ENCODE results near the gene NTM.

Gene NTM

GRCh38 chr11:131499199-131499598 is 128.8 kb downstream of the NTM start:
- TF ChIP-seq EZH2phosphoT487 (IDR thresholded peaks at IDR 0.05; ENCODE audit: borderline replicate concordance, low read length) (no peak), CTCF (IDR thresholded peaks at IDR 0.05; ENCODE audit: low read depth, low read length, poor library complexity, severe bottlenecking) (no peak)
- no peaks in the 10 kb centered on the region for H3K36me3 ChIP-seq (ENCODE audit: control insufficient read depth, low read length)
- H3F3A ChIP-seq (ENCODE audit: control insufficient read depth, insufficient read depth): no peaks in the 10 kb centered on the region
- no peaks in the 10 kb centered on the region for H3K79me2 ChIP-seq (ENCODE audit: control insufficient read depth, low read length)
- no peaks in the 10 kb centered on the region for H3K9me2 ChIP-seq (replicated peaks; ENCODE audit: control insufficient read depth, low read length)
- no peak overlapping the region for H3K4me2 ChIP-seq (ENCODE audit: low read length)
- H3K4me3 ChIP-seq (ENCODE audit: low read length): no peak overlapping the region
- H3K27ac ChIP-seq (ENCODE audit: low read depth, low read length): no peak overlapping the region
- H3K27me3 ChIP-seq (ENCODE audit: control insufficient read depth, low read length): no peaks in the 10 kb centered on the region
- no peaks in the 10 kb centered on the region for H3K4me1 ChIP-seq (ENCODE audit: control insufficient read depth, low read length)
- H3K9me3 ChIP-seq (ENCODE audit: control insufficient read depth, insufficient read depth, low read length): no peaks in the 10 kb centered on the region
- H4K20me1 ChIP-seq (ENCODE audit: control insufficient read depth, insufficient read depth, low read depth, low read length): no peaks in the 10 kb centered on the region

- Histone ChIP-seq H3K27ac (ENCODE audit: low read depth, low read length) (no peak overlapping the region), H3K36me3 (ENCODE audit: control insufficient read depth, low read length) (no peaks in the 10 kb centered on the region), H3K4me2 (ENCODE audit: low read length) (no peak overlapping the region)
These were observed 132.6 kb downstream of the NTM start for GRCh38 chr11:131503017-131503416.

GRCh38 chr11:131504199-131504949 is 134.0 kb downstream of the NTM start:
- Histone ChIP-seq H3K4me2 (ENCODE audit: low read length) (no peak overlapping the region), H3K27me3 (ENCODE audit: control insufficient read depth, low read length) (no peaks in the 10 kb centered on the region), H3K4me3 (ENCODE audit: low read length) (no peak overlapping the region), H3K9me2 (replicated peaks; ENCODE audit: control insufficient read depth, low read length) (no peaks in the 10 kb centered on the region), H3K79me2 (ENCODE audit: control insufficient read depth, low read length) (no peaks in the 10 kb centered on the region), H3K4me1 (ENCODE audit: control insufficient read depth, low read length) (no peaks in the 10 kb centered on the region), H3F3A (ENCODE audit: control insufficient read depth, insufficient read depth) (no peaks in the 10 kb centered on the region), H3K36me3 (ENCODE audit: control insufficient read depth, low read length) (no peaks in the 10 kb centered on the region), H3K9me3 (ENCODE audit: control insufficient read depth, insufficient read depth, low read length) (no peaks in the 10 kb centered on the region), H3K27ac (ENCODE audit: low read depth, low read length) (no peak overlapping the region), H4K20me1 (ENCODE audit: control insufficient read depth, insufficient read depth, low read depth, low read length) (no peaks in the 10 kb centered on the region)
- no peak for TF ChIP-seq EZH2phosphoT487 (IDR thresholded peaks at IDR 0.05; ENCODE audit: borderline replicate concordance, low read length)
- peak; percentile 32 for TF ChIP-seq CTCF (IDR thresholded peaks at IDR 0.05; ENCODE audit: low read depth, low read length, poor library complexity, severe bottlenecking)

More at GRCh38 chr11:131503017-131503416, 132.6 kb downstream of the NTM start:
- Histone ChIP-seq H3K79me2 (ENCODE audit: control insufficient read depth, low read length) (no peaks in the 10 kb centered on the region), H3K27me3 (ENCODE audit: control insufficient read depth, low read length) (no peaks in the 10 kb centered on the region), H3K4me1 (ENCODE audit: control insufficient read depth, low read length) (no peaks in the 10 kb centered on the region), H4K20me1 (ENCODE audit: control insufficient read depth, insufficient read depth, low read depth, low read length) (no peaks in the 10 kb centered on the region), H3K9me3 (ENCODE audit: control insufficient read depth, insufficient read depth, low read length) (no peaks in the 10 kb centered on the region), H3K4me3 (ENCODE audit: low read length) (no peak overlapping the region), H3F3A (ENCODE audit: control insufficient read depth, insufficient read depth) (no peaks in the 10 kb centered on the region), H3K9me2 (replicated peaks; ENCODE audit: control insufficient read depth, low read length) (no peaks in the 10 kb centered on the region)
- TF ChIP-seq CTCF (IDR thresholded peaks at IDR 0.05; ENCODE audit: low read depth, low read length, poor library complexity, severe bottlenecking) (no peak), EZH2phosphoT487 (IDR thresholded peaks at IDR 0.05; ENCODE audit: borderline replicate concordance, low read length) (no peak)
